CD4-positive, alpha-beta T cell (primary cell): Measurements from ENCODE around the gene WIPF1. TPM values are rescaled to one million over a fixed set of nuclear protein-coding genes. Genes with fewer than 3 reads are reported as not detected.

Source experiments
- ATAC-seq: fragments of 200-7000 bp; cut with Tn5 transposase; one replicate; pipeline ENCODE4 v1.10.0; 2022; ENCODE audit warnings: mild to moderate bottlenecking; ENCODE audit not compliant: poor library complexity
- CTCF ChIA-PET: fragments of 350-600 bp; sonication (Branson Sonifier 250); formaldehyde crosslinking; loops from one replicate; lab custom pipeline; 2021; ENCODE audit warnings: antibody characterized with exemption, inconsistent platforms; lab: Charles Lee
- POLR2A ChIA-PET: fragments of 350-600 bp; sonication (Branson Sonifier 250); formaldehyde crosslinking; loops from one replicate; lab custom pipeline; 2021; ENCODE audit warnings: antibody characterized with exemption, inconsistent platforms; lab: Charles Lee
- DNase-seq, 14 experiments: peaks; one replicate each; pipeline ENCODE4 v3.0.0-alpha.2; 2013 to 2020; ENCODE audit warnings: mixed read lengths in 2 of 14
- H3K27ac ChIP-seq, 2 donors: one replicate each; pipeline versions ENCODE4 v1.5.1 to v1.7.0; 2013; ENCODE audit warnings: low read length in 2 of 2, low read depth in 1 of 2, mild to moderate bottlenecking in 1 of 2
- H3K27me3 ChIP-seq, 2 experiments: 1 replicate in 1 of 2; 2 replicates in 1 of 2; pipeline versions ENCODE4 v1.6.1 to v1.7.0; 2013; ENCODE audit warnings: low read length in 2 of 2, control low read depth in 1 of 2, mild to moderate bottlenecking in 1 of 2, moderate library complexity in 1 of 2; ENCODE audit not compliant: insufficient read depth in 2 of 2, control insufficient read depth in 1 of 2
- H3K36me3 ChIP-seq: one replicate; pipeline ENCODE4 v1.6.1; 2013; ENCODE audit warnings: low read length, control low read depth; ENCODE audit not compliant: insufficient read depth
- H3K4me1 ChIP-seq: one replicate; pipeline ENCODE4 v1.6.1; 2013; ENCODE audit warnings: low read length, control low read depth; ENCODE audit not compliant: insufficient read depth
- H3K4me3 ChIP-seq: one replicate; pipeline ENCODE4 v1.5.1; 2013; ENCODE audit warnings: mild to moderate bottlenecking, low read length, moderate library complexity
- H3K9me3 ChIP-seq, 2 experiments: 1 replicate in 1 of 2; 2 replicates in 1 of 2; pipeline versions ENCODE4 v1.6.1 to v1.7.0; 2013; ENCODE audit warnings: low read length in 2 of 2, mild to moderate bottlenecking in 2 of 2, control low read depth in 1 of 2, moderate library complexity in 1 of 2; ENCODE audit not compliant: control insufficient read depth in 1 of 2, insufficient read depth in 1 of 2
- H3K27ac Mint-ChIP-seq: one replicate; pipeline ENCODE4 v1.8.0; 2020; ENCODE audit warnings: mixed read lengths
- H3K27me3 Mint-ChIP-seq: one replicate; pipeline ENCODE4 v1.8.0; 2021; ENCODE audit warnings: mixed read lengths
- H3K36me3 Mint-ChIP-seq: one replicate; pipeline ENCODE4 v1.8.0; 2021; ENCODE audit warnings: low read depth, mixed read lengths
- H3K4me1 Mint-ChIP-seq: one replicate; pipeline ENCODE4 v1.8.0; 2021; ENCODE audit warnings: low read depth, mixed read lengths
- H3K4me3 Mint-ChIP-seq: one replicate; pipeline ENCODE4 v1.8.0; 2020; ENCODE audit warnings: mild to moderate bottlenecking, mixed read lengths
- H3K9me3 Mint-ChIP-seq: one replicate; pipeline ENCODE4 v1.8.0; 2020; ENCODE audit warnings: mixed read lengths
- CTCF ChIP-seq: fragments of 200-600 bp; IDR thresholded peaks from one replicate; pipeline ENCODE4 v1.8.0; 2022; ENCODE audit warnings: antibody characterized with exemption, mild to moderate bottlenecking
- intact Hi-C, 2 experiments: fragments of 100-400 bp; cut with DNase I in 1 of 2; cut with micrococcal nuclease in 1 of 2; formaldehyde crosslinking; loops; one replicate each; pipeline versions ENCODE4 v1.15.1 to v1.9.0; 2023 to 2025; cut with DNase I, micrococcal nuclease
- total RNA-seq, 174 experiments: library from RNA in 2 of 174; stranded (reverse) in 2 of 174; gene quantifications; one replicate each; pipeline ENCODE4 v1.2.3 and lab custom pipeline; 2021 to 2026

The WIPF1 gene
- total RNA-seq, 2 experiments from 2014 or later = 237 to 264 TPM

- Histone ChIP-seq H3K27ac (peak overlapping the region; percentile 24 to 48), H3K4me1 (peaks cover 37% of the 10 kb centered on the region), H3K9me3 (no peaks in the 10 kb centered on the region), H3K27me3 (no peaks in the 10 kb centered on the region), H3K36me3 (peaks cover 98% of the 10 kb centered on the region), H3K4me3 (no peak overlapping the region)
- H3K36me3 Mint-ChIP-seq = peaks cover 100% of the 10 kb centered on the region
- peak in 9 of 14 experiments; percentile 26 to 75 (median 50) for DNase-seq
- no peaks in the 10 kb centered on the region for H3K27me3 Mint-ChIP-seq
- peak overlapping the region; percentile 77 for H3K27ac Mint-ChIP-seq
- TF ChIP-seq CTCF = peak; percentile 11
- ATAC-seq = peak; percentile 68
- peak overlapping the region; percentile 40 for H3K4me3 Mint-ChIP-seq
- intact Hi-C loops = no loop called here
- ChIA-PET POLR2A (interaction anchor here (0.8 to 3.6 kb wide), 6 partner anchors 9 to 61 kb away, joined by 3 to 10 read pairs (median 4); no protein-coding TSS in a partner anchor), CTCF (interaction anchor here (0.6 to 12.2 kb wide), 5 partner anchors 13 to 110 kb away, joined by 3 to 243 read pairs (median 4); partner anchors contain the start of gene WIPF1)
- no peaks in the 10 kb centered on the region for H3K9me3 Mint-ChIP-seq
- peaks cover 81% of the 10 kb centered on the region for H3K4me1 Mint-ChIP-seq
Measured at GRCh38 chr2:174573621-174574081, 24.0 kb downstream of the WIPF1 start.

- Mint-ChIP-seq H3K4me1 (peaks cover 76% of the 10 kb centered on the region), H3K27ac (peak overlapping the region; percentile 77), H3K36me3 (peaks cover 100% of the 10 kb centered on the region), H3K27me3 (no peaks in the 10 kb centered on the region), H3K9me3 (no peaks in the 10 kb centered on the region), H3K4me3 (no peak overlapping the region)
- no peak for ATAC-seq
- Histone ChIP-seq H3K27me3 (no peaks in the 10 kb centered on the region), H3K9me3 (no peaks in the 10 kb centered on the region), H3K4me1 (peaks cover 33% of the 10 kb centered on the region), H3K36me3 (peaks cover 99% of the 10 kb centered on the region), H3K27ac (no peak overlapping the region), H3K4me3 (no peak overlapping the region)
- ChIA-PET POLR2A (interaction anchor here (3.6 kb wide), 1 partner anchor 21 kb away, joined by 10 read pairs; no protein-coding TSS in a partner anchor), CTCF (no interaction called here)
- no peak for DNase-seq
- no peak for TF ChIP-seq CTCF
- intact Hi-C loops = no loop called here
Measured at GRCh38 chr2:174572556-174572955, 25.0 kb downstream of the WIPF1 start.

- Histone ChIP-seq H3K27ac (no peak overlapping the region), H3K4me1 (peaks cover 31% of the 10 kb centered on the region), H3K36me3 (peaks cover 99% of the 10 kb centered on the region), H3K27me3 (no peaks in the 10 kb centered on the region), H3K4me3 (no peak overlapping the region), H3K9me3 (no peaks in the 10 kb centered on the region)
- POLR2A ChIA-PET = interaction anchor here (1.2 to 3.6 kb wide), 2 partner anchors 22 kb away, joined by 4 to 10 read pairs; no protein-coding TSS in a partner anchor
- Mint-ChIP-seq H3K36me3 (peaks cover 100% of the 10 kb centered on the region), H3K27me3 (no peaks in the 10 kb centered on the region), H3K27ac (peak overlapping the region; percentile 56), H3K4me1 (peaks cover 75% of the 10 kb centered on the region), H3K4me3 (peak overlapping the region; percentile 34), H3K9me3 (no peaks in the 10 kb centered on the region)
- intact Hi-C loops = no loop called here
- DNase-seq (no peak), ATAC-seq (no peak)
- CTCF ChIA-PET = no interaction called here
- TF ChIP-seq CTCF = no peak
Measured at GRCh38 chr2:174571669-174572323, 25.8 kb downstream of the WIPF1 start.
